Measurements from ENCODE around the gene GTF3C5. TPM values are rescaled to one million over a fixed set of nuclear protein-coding genes. Genes with fewer than 3 reads are reported as not detected.

Gene GTF3C5
- polyA plus RNA-seq, 1 donor from 2014 or later, result 103 TPM

- no peaks in the 10 kb centered on the region for H3F3A ChIP-seq (ENCODE audit: insufficient read depth, low read length, poor library complexity, severe bottlenecking)
- no peak overlapping the region for H3K27ac ChIP-seq (ENCODE audit: low read length)
- H3K36me3 ChIP-seq (ENCODE audit: insufficient read depth, low read length), result no peaks in the 10 kb centered on the region
- no peaks in the 10 kb centered on the region for H3K9me3 ChIP-seq (ENCODE audit: low read length)
- TF ChIP-seq CTCF (IDR thresholded peaks at IDR 0.05; ENCODE audit: poor library complexity, severe bottlenecking) (no peak), TAF1 (IDR thresholded peaks at IDR 0.05; ENCODE audit: low read depth) (no peak), SMC3 (conservative IDR thresholded peaks at IDR 0.05; ENCODE audit: poor library complexity) (no peak), POLR2AphosphoS5 (IDR thresholded peaks at IDR 0.05) (no peak), RAD21 (conservative IDR thresholded peaks at IDR 0.05) (no peak), EP300 (conservative IDR thresholded peaks at IDR 0.05; ENCODE audit: poor library complexity, severe bottlenecking) (no peak), MXI1 (conservative IDR thresholded peaks at IDR 0.05; ENCODE audit: poor library complexity, severe bottlenecking) (no peak), EZH2 (IDR thresholded peaks at IDR 0.05; ENCODE audit: borderline replicate concordance, insufficient read depth, low read length, poor library complexity, severe bottlenecking) (no peak)
- TF ChIP-seq, protein P1, sequence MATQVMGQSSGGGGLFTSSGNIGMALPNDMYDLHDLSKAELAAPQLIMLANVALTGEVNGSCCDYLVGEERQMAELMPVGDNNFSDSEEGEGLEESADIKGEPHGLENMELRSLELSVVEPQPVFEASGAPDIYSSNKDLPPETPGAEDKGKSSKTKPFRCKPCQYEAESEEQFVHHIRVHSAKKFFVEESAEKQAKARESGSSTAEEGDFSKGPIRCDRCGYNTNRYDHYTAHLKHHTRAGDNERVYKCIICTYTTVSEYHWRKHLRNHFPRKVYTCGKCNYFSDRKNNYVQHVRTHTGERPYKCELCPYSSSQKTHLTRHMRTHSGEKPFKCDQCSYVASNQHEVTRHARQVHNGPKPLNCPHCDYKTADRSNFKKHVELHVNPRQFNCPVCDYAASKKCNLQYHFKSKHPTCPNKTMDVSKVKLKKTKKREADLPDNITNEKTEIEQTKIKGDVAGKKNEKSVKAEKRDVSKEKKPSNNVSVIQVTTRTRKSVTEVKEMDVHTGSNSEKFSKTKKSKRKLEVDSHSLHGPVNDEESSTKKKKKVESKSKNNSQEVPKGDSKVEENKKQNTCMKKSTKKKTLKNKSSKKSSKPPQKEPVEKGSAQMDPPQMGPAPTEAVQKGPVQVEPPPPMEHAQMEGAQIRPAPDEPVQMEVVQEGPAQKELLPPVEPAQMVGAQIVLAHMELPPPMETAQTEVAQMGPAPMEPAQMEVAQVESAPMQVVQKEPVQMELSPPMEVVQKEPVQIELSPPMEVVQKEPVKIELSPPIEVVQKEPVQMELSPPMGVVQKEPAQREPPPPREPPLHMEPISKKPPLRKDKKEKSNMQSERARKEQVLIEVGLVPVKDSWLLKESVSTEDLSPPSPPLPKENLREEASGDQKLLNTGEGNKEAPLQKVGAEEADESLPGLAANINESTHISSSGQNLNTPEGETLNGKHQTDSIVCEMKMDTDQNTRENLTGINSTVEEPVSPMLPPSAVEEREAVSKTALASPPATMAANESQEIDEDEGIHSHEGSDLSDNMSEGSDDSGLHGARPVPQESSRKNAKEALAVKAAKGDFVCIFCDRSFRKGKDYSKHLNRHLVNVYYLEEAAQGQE (IDR thresholded peaks at IDR 0.05; ENCODE audit: borderline replicate concordance), result no peak
- no peaks in the 10 kb centered on the region for H3K27me3 ChIP-seq (ENCODE audit: insufficient read depth, low read depth, low read length)
- no peak overlapping the region for H3K4me3 ChIP-seq (ENCODE audit: low read length)
- H3K4me2 ChIP-seq (ENCODE audit: low read length), result no peak overlapping the region
- H4K20me1 ChIP-seq (ENCODE audit: insufficient read depth), result no peaks in the 10 kb centered on the region
- H2AFZ ChIP-seq (ENCODE audit: low read depth, low read length), result no peak overlapping the region
- no peaks in the 10 kb centered on the region for H3K79me2 ChIP-seq (replicated peaks; ENCODE audit: insufficient read depth, low read length)
- no peak overlapping the region for H3K9ac ChIP-seq (ENCODE audit: low read length)
- H3K9me2 ChIP-seq (ENCODE audit: insufficient read depth, low read length), result no peaks in the 10 kb centered on the region
Observed at GRCh38 chr9:133008824-133009223, 22.0 kb upstream of the GTF3C5 start.

DNA sequence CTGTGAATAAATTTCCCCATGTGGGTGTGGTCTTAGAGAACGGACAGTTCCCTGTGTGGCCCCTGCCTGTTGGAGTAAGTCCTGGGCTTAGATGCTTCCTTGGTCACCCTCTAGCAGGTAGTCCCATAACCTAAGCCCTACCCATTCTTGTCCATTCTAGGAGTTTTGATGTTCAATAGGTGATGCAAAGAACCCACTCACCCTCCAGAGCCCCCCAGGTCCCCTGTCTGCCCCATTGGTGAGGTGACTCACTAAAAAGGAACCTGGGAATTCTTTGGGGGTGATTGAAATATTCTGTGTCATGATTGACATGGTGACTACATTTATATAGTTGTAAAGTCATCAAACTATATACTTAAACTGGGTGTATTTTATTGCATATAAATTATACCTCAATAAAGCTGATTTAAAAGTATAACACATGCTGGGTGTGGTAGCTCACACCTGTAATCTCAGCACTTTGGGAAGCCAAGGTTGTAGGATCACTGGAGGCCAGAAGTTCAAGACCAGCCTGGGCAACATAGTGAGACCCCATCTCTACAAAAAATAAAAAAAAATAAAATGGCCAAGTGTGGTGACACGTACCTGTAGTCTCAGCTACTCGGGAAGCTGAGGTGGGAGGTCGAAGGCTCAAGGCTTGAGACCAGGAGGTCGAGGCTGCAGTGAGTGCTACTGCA is 20.8 kb upstream of the GTF3C5 start:
- Histone ChIP-seq H3F3A (ENCODE audit: insufficient read depth, low read length, poor library complexity, severe bottlenecking) (no peaks in the 10 kb centered on the region), H3K4me3 (ENCODE audit: low read length) (no peak overlapping the region), H3K36me3 (ENCODE audit: insufficient read depth, low read length) (no peaks in the 10 kb centered on the region), H4K20me1 (ENCODE audit: insufficient read depth) (no peaks in the 10 kb centered on the region), H3K9me2 (ENCODE audit: insufficient read depth, low read length) (no peaks in the 10 kb centered on the region), H3K9ac (ENCODE audit: low read length) (no peak overlapping the region), H3K9me3 (ENCODE audit: low read length) (peaks cover 5% of the 10 kb centered on the region), H3K27ac (ENCODE audit: low read length) (no peak overlapping the region), H3K4me2 (ENCODE audit: low read length) (no peak overlapping the region), H2AFZ (ENCODE audit: low read depth, low read length) (no peak overlapping the region), H3K79me2 (replicated peaks; ENCODE audit: insufficient read depth, low read length) (no peaks in the 10 kb centered on the region), H3K27me3 (ENCODE audit: insufficient read depth, low read depth, low read length) (no peaks in the 10 kb centered on the region)
- TF ChIP-seq EZH2 (IDR thresholded peaks at IDR 0.05; ENCODE audit: borderline replicate concordance, insufficient read depth, low read length, poor library complexity, severe bottlenecking), result no peak
- no peak for TF ChIP-seq SMC3 (conservative IDR thresholded peaks at IDR 0.05; ENCODE audit: poor library complexity)
- no peak for TF ChIP-seq CTCF (IDR thresholded peaks at IDR 0.05; ENCODE audit: poor library complexity, severe bottlenecking)
- TF ChIP-seq POLR2AphosphoS5 (IDR thresholded peaks at IDR 0.05), result no peak
- no peak for TF ChIP-seq MXI1 (conservative IDR thresholded peaks at IDR 0.05; ENCODE audit: poor library complexity, severe bottlenecking)
- TF ChIP-seq TAF1 (IDR thresholded peaks at IDR 0.05; ENCODE audit: low read depth), result no peak
- no peak for TF ChIP-seq RAD21 (conservative IDR thresholded peaks at IDR 0.05)
- TF ChIP-seq, protein P1 (IDR thresholded peaks at IDR 0.05; ENCODE audit: borderline replicate concordance), result no peak
- TF ChIP-seq EP300 (conservative IDR thresholded peaks at IDR 0.05; ENCODE audit: poor library complexity, severe bottlenecking), result no peak

All from neural cell (in vitro differentiated cells).